ENCODE data around the gene NPIPB2.
"Not testable (repeated sequence)": the region's sequence is repeated elsewhere in the genome, so short reads cannot be mapped to it uniquely, and the experiment has no call there.

The NPIPB2 gene

GRCh38 chr16:11941945-11942344 lies at the start of gene NPIPB2:
NPIPB2 (minus strand) TSS chr16:11942045; CDS start chr16:11942045, 0 bp downstream.
- not testable (repeated sequence) for DNase-seq (ENCODE audit: low read depth)

GRCh38 chr16:11990702-11991390 lies 49.0 kb upstream of the NPIPB2 start:
- no peak for DNase-seq (ENCODE audit: low read depth)

GRCh38 chr16:11988258-11988978 lies 46.6 kb upstream of the NPIPB2 start:
- no peak for DNase-seq (ENCODE audit: low read depth)

GRCh38 chr16:11986521-11987057 lies 44.7 kb upstream of the NPIPB2 start:
- no peak for DNase-seq (ENCODE audit: low read depth)

GRCh38 chr16:11985250-11985649 lies 43.4 kb upstream of the NPIPB2 start:
- DNase-seq (ENCODE audit: low read depth): no peak

GRCh38 chr16:11980136-11980844 lies 38.4 kb upstream of the NPIPB2 start:
- DNase-seq (ENCODE audit: low read depth): no peak

GRCh38 chr16:11979013-11979672 lies 37.3 kb upstream of the NPIPB2 start:
- DNase-seq (ENCODE audit: low read depth): no peak

GRCh38 chr16:11978080-11978479 lies 36.2 kb upstream of the NPIPB2 start:
- no peak for DNase-seq (ENCODE audit: low read depth)

- DNase-seq (ENCODE audit: low read depth): no peak
Measured at GRCh38 chr16:11977376-11978041, 35.7 kb upstream of the NPIPB2 start.

GRCh38 chr16:11976850-11977375 lies 35.1 kb upstream of the NPIPB2 start:
- DNase-seq (ENCODE audit: low read depth): no peak

- no peak for DNase-seq (ENCODE audit: low read depth)
Measured at GRCh38 chr16:11973070-11973469, 31.2 kb upstream of the NPIPB2 start.

- DNase-seq (ENCODE audit: low read depth): no peak
Measured at GRCh38 chr16:11972128-11972527, 30.3 kb upstream of the NPIPB2 start.

GRCh38 chr16:11970292-11970691 lies 28.4 kb upstream of the NPIPB2 start:
- DNase-seq (ENCODE audit: low read depth): not testable (repeated sequence)

- DNase-seq (ENCODE audit: low read depth): no peak
Measured at GRCh38 chr16:11968577-11968976, 26.7 kb upstream of the NPIPB2 start.

- DNase-seq (ENCODE audit: low read depth): no peak
Measured at GRCh38 chr16:11967195-11967911, 25.5 kb upstream of the NPIPB2 start.

- no peak for DNase-seq (ENCODE audit: low read depth)
Measured at GRCh38 chr16:11966173-11966572, 24.3 kb upstream of the NPIPB2 start.

GRCh38 chr16:11964761-11965551 lies 23.1 kb upstream of the NPIPB2 start, which contains the start of gene TNFRSF17:
TNFRSF17 (plus strand) TSS chr16:11965210; CDS start chr16:11965325, 115 bp downstream.
- DNase-seq (ENCODE audit: low read depth): no peak

- no peak for DNase-seq (ENCODE audit: low read depth)
Measured at GRCh38 chr16:11963706-11964105, 21.9 kb upstream of the NPIPB2 start.

- not testable (repeated sequence) for DNase-seq (ENCODE audit: low read depth)
Measured at GRCh38 chr16:11962978-11963377, 21.1 kb upstream of the NPIPB2 start.

- DNase-seq (ENCODE audit: low read depth): not testable (repeated sequence)
Measured at GRCh38 chr16:11962457-11962856, 20.6 kb upstream of the NPIPB2 start.
